ENCODE measurements around the gene ABCE1. TPM values are rescaled to one million over a fixed set of nuclear protein-coding genes. Genes with fewer than 3 reads are reported as not detected.
"Not testable (repeated sequence)": the region's sequence is repeated elsewhere in the genome, so short reads cannot be mapped to it uniquely, and the experiment has no call there.

Gene ABCE1
- total RNA-seq, 2 experiments from 2014 or later, result 148 to 172 TPM

DNA sequence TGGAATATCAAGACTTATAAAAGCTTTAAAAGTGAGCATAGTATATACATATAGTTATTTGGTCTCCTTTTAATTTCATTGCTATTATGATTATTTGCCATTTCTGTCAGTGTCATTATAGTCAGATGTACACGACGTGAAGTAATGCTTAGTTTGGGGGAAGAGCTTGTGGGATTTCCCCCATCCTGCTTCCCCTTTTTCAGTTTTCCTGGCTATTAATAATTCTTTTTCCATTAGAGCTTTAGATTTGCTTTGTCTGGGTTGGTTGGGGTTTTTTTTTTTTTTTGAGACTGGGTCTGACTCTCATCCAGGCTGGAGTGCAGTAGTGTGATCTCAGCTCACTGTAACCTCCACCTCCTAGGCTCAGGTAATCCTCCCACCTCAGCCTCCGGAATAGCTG, 5.4 kb downstream of the ABCE1 start:
- no peaks in the 10 kb centered on the region for H3K27me3 Mint-ChIP-seq
- H3K36me3 Mint-ChIP-seq (ENCODE audit: low read depth), result peaks cover 39% of the 10 kb centered on the region
- peaks cover 20% of the 10 kb centered on the region for H3K4me1 Mint-ChIP-seq
- POLR2A ChIA-PET, result interaction anchor here (1.0 kb wide), 1 partner anchor 12 kb away, joined by 3 read pairs; no protein-coding TSS in a partner anchor
- H3K27ac Mint-ChIP-seq, result no peak overlapping the region
- no peak for ATAC-seq
- H3K9me3 Mint-ChIP-seq (ENCODE audit: low read depth), result no peaks in the 10 kb centered on the region
- intact Hi-C loops (cut with DNase I, micrococcal nuclease), result loop anchor here in 1 of 2 experiments (1.0 kb wide), 1 partner anchor 21 kb away; no protein-coding TSS in a partner anchor
- DNase-seq, result no peak
- CTCF ChIA-PET, result interaction anchor here (0.5 to 1.0 kb wide), 3 partner anchors 13 to 416 kb away, joined by 3 read pairs; no protein-coding TSS in a partner anchor
- no peak overlapping the region for H3K4me3 Mint-ChIP-seq

DNA sequence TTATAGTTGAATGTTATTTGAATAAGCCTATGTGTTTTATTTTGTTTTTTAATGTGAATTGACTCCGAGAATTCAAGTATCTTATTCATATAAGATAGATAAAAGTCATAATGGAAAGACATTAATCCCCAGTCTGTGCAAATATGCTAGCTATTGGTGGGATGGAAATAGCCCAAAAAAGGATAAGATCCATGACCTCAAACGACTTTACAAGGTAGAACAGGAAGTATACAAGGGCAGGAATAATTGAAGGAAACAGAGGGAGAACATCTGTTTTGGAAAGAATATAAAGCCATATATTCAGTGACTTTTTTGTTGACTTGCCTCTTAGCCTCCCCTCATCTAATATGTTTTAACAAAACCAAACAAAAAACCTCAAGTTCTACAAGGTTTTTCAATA, 9.0 kb downstream of the ABCE1 start:
- ATAC-seq, result no peak
- H3K9me3 Mint-ChIP-seq (ENCODE audit: low read depth), result no peaks in the 10 kb centered on the region
- no peak overlapping the region for H3K4me3 Mint-ChIP-seq
- CTCF ChIA-PET, result no interaction called here
- no peaks in the 10 kb centered on the region for H3K27me3 Mint-ChIP-seq
- DNase-seq, result no peak
- intact Hi-C loops (cut with DNase I, micrococcal nuclease), result no loop called here
- H3K4me1 Mint-ChIP-seq, result peaks cover 14% of the 10 kb centered on the region
- no peak overlapping the region for H3K27ac Mint-ChIP-seq
- peaks cover 49% of the 10 kb centered on the region for H3K36me3 Mint-ChIP-seq (ENCODE audit: low read depth)
- POLR2A ChIA-PET, result no interaction called here

DNA sequence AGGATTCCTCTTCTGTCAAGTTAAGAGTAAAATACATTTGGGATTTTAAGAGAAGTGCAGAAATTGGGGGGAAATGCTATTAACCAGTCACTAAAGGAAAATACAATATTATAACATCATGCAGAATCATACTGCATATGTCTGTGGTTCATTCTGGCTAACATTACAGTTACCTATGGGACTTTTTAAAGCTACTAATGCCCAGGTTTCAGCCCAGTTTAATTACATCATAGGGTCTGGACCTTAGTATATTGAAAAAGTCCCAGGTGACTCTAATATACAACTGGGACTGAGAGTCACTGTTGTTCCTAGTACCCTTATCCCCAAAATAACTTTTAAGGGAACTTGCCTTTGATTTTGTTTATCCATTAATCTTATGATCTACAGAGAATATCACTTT, 10.0 kb downstream of the ABCE1 start:
- CTCF ChIA-PET, result interaction anchor here (0.7 to 2.1 kb wide), 3 partner anchors 13 to 34 kb away, joined by 4 to 7 read pairs (median 5); no protein-coding TSS in a partner anchor
- H3K4me1 Mint-ChIP-seq, result peaks cover 19% of the 10 kb centered on the region
- POLR2A ChIA-PET, result interaction anchor here (0.5 kb wide), 1 partner anchor 15 kb away, joined by 3 read pairs; no protein-coding TSS in a partner anchor
- H3K4me3 Mint-ChIP-seq, result no peak overlapping the region
- H3K36me3 Mint-ChIP-seq (ENCODE audit: low read depth), result peaks cover 59% of the 10 kb centered on the region
- DNase-seq (no peak), ATAC-seq (no peak)
- intact Hi-C loops (cut with DNase I, micrococcal nuclease), result no loop called here
- no peak overlapping the region for H3K27ac Mint-ChIP-seq
- no peaks in the 10 kb centered on the region for H3K9me3 Mint-ChIP-seq (ENCODE audit: low read depth)
- no peaks in the 10 kb centered on the region for H3K27me3 Mint-ChIP-seq

DNA sequence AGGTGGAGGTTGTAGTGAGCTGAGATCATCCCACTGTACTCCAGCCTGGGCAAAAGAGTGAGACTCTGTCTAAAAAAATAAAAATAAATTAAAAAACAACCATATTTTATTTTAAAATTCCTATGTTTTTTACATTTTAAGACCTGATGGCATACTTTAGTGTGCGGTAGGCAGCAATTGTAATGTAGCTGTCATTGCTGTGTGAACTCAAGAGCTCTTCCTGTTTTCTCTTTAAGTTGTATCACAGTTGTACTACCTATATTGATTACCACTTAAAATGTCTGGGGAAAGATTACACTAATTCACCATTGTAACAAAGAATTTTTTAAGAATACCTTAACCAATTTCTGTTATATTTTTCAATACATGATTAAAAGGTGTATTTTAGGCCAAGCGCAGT, 27.3 kb downstream of the ABCE1 start:
- no peak for DNase-seq
- Mint-ChIP-seq H3K27me3 (no peaks in the 10 kb centered on the region), H3K36me3 (ENCODE audit: low read depth) (peaks cover 64% of the 10 kb centered on the region), H3K4me3 (no peak overlapping the region), H3K4me1 (peaks cover 21% of the 10 kb centered on the region), H3K9me3 (ENCODE audit: low read depth) (no peaks in the 10 kb centered on the region), H3K27ac (peak overlapping the region; percentile 85)
- no peak for ATAC-seq
- intact Hi-C loops (cut with DNase I, micrococcal nuclease), result no loop called here
- POLR2A ChIA-PET, result interaction anchor here (1.0 kb wide), 1 partner anchor 27 kb away, joined by 4 read pairs; no protein-coding TSS in a partner anchor
- CTCF ChIA-PET, result interaction anchor here (0.8 to 0.9 kb wide), 2 partner anchors 11 to 21 kb away, joined by 3 read pairs; no protein-coding TSS in a partner anchor

- intact Hi-C loops (cut with DNase I, micrococcal nuclease), result loop anchor here (2.0 kb wide), 2 partner anchors 31 to 49 kb away; partner anchors contain the start of genes ABCE1 (in 1 of the 2) and ANAPC10 (in 1 of the 2)
- Mint-ChIP-seq H3K9me3 (ENCODE audit: low read depth) (no peaks in the 10 kb centered on the region), H3K4me3 (no peak overlapping the region), H3K4me1 (peaks cover 46% of the 10 kb centered on the region), H3K27ac (peak overlapping the region; percentile 77), H3K27me3 (no peaks in the 10 kb centered on the region), H3K36me3 (ENCODE audit: low read depth) (peaks cover 57% of the 10 kb centered on the region)
- ATAC-seq (no peak), DNase-seq (no peak)
- POLR2A ChIA-PET, result interaction anchor here (1.5 kb wide), 1 partner anchor 29 kb away, joined by 3 read pairs; no protein-coding TSS in a partner anchor
- CTCF ChIA-PET, result no interaction called here
These were observed 32.0 kb downstream of the ABCE1 start for GRCh38 chr4:145130130-145130529.

DNA sequence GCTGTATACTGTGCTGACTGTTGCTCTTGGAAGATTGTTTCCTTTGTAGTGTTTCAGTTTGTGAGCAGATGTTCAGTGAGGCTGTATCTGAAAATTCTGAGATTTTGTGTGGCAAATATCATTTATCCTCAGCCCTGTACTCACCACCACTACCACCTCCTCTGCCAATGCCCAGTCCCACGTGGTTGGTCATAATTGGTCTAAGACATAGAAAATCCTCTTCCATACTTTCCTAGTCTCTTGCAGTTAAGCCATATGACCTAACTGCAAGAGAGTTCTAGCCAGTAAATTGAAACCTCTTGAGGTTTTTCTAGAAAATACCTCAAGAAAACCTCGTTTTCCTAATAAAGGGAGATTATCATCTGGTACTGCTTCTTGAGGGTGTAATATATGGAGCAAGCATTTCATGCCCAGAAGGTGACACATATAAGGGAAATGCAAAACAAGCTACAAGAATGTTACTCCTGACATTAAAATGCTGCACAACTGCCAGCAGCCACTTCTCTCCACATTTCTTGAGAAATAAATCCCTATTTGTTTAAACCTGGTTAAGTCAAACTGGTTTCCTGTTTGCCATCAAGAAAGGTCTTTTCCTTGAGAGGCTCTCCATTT, 32.8 kb downstream of the ABCE1 start:
- POLR2A ChIA-PET, result interaction anchor here (1.5 kb wide), 1 partner anchor 29 kb away, joined by 3 read pairs; no protein-coding TSS in a partner anchor
- H3K4me1 Mint-ChIP-seq, result peaks cover 45% of the 10 kb centered on the region
- DNase-seq (no peak), ATAC-seq (peak; percentile 38)
- H3K27ac Mint-ChIP-seq, result peak overlapping the region; percentile 77
- CTCF ChIA-PET, result no interaction called here
- H3K36me3 Mint-ChIP-seq (ENCODE audit: low read depth), result peaks cover 58% of the 10 kb centered on the region
- H3K27me3 Mint-ChIP-seq, result no peaks in the 10 kb centered on the region
- H3K9me3 Mint-ChIP-seq (ENCODE audit: low read depth), result no peaks in the 10 kb centered on the region
- no peak overlapping the region for H3K4me3 Mint-ChIP-seq
- intact Hi-C loops (cut with DNase I, micrococcal nuclease), result loop anchor here (2.0 kb wide), 2 partner anchors 32 to 48 kb away; partner anchors contain the start of genes ABCE1 (in 1 of the 2) and ANAPC10 (in 1 of the 2)

DNA sequence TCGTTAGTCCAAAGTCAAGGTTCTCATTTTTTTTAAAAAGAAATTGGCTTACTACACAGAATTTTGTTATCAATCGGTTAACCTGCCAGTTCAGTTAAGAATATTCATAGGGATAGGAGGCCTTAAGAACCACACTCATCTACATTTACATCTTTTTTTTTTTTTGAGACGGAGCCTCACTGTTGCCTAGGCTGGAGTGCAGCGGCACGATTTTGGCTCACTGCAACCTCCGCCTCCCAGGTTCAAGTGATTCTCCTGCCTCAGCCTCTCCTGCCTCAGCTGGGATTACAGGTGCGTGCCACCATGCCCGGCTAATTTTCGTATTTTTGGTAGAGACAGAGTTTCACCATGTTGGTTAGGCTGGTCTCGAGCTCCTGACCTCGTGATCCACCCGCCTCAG, 33.7 kb downstream of the ABCE1 start:
- Mint-ChIP-seq H3K4me1 (peaks cover 42% of the 10 kb centered on the region), H3K36me3 (ENCODE audit: low read depth) (peaks cover 52% of the 10 kb centered on the region), H3K9me3 (ENCODE audit: low read depth) (no peaks in the 10 kb centered on the region), H3K4me3 (no peak overlapping the region), H3K27ac (peak overlapping the region; percentile 77), H3K27me3 (no peaks in the 10 kb centered on the region)
- intact Hi-C loops (cut with DNase I, micrococcal nuclease), result loop anchor here (2.0 kb wide), 2 partner anchors 33 to 47 kb away; partner anchors contain the start of genes ABCE1 (in 1 of the 2) and ANAPC10 (in 1 of the 2)
- DNase-seq (no peak), ATAC-seq (no peak)
- CTCF ChIA-PET, result interaction anchor here (1.3 kb wide), 1 partner anchor 16 kb away, joined by 5 read pairs; no protein-coding TSS in a partner anchor
- POLR2A ChIA-PET, result no interaction called here

DNA sequence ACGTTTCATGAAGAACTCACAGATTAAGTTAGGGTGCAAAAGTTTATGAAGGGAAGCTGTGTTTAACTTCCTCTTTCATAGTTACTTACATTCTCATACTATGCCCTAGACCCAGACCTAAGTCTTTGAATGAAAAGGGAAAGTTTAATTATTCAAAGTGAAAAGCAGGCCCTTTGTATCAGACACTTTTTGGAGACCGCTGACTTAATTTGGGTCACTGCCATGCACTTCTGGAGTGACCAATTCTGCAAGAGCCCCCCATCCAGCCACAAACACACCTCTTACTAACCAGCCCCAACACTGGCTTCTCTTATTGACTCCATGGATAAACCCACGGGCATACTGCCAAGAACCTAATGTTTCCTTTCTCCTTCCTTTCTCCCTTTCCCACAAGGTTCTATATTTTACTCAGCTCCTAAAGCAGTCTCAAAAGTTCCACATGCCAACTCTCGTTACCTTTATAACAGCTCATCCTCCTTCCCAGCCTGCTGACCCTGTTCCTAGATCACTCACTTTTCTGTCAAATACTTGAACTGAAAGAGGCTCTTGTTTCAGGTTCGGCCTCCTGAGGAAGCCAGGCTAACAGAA, 34.5 kb downstream of the ABCE1 start:
- H3K9me3 Mint-ChIP-seq (ENCODE audit: low read depth), result no peaks in the 10 kb centered on the region
- POLR2A ChIA-PET, result no interaction called here
- intact Hi-C loops (cut with DNase I, micrococcal nuclease), result no loop called here
- no peak overlapping the region for H3K4me3 Mint-ChIP-seq
- no peaks in the 10 kb centered on the region for H3K27me3 Mint-ChIP-seq
- H3K4me1 Mint-ChIP-seq, result peaks cover 45% of the 10 kb centered on the region
- CTCF ChIA-PET, result interaction anchor here (0.9 to 1.3 kb wide), 3 partner anchors 10 to 29 kb away, joined by 3 to 5 read pairs (median 3); no protein-coding TSS in a partner anchor
- H3K27ac Mint-ChIP-seq, result peak overlapping the region; percentile 68
- H3K36me3 Mint-ChIP-seq (ENCODE audit: low read depth), result peaks cover 54% of the 10 kb centered on the region
- DNase-seq, result peak; percentile 48
- ATAC-seq, result peak; percentile 63

GRCh38 chr4:145136219-145136618, 38.1 kb downstream of the ABCE1 start:
- DNase-seq; H3K9me3 Mint-ChIP-seq (ENCODE audit: low read depth); POLR2A ChIA-PET; ATAC-seq; intact Hi-C loops (cut with DNase I, micrococcal nuclease); H3K27me3 Mint-ChIP-seq; H3K4me3 Mint-ChIP-seq: not testable (repeated sequence)
- Mint-ChIP-seq H3K4me1 (peaks cover 37% of the 10 kb centered on the region), H3K36me3 (ENCODE audit: low read depth) (peaks cover 55% of the 10 kb centered on the region), H3K27ac (peak overlapping the region; percentile 47)
- CTCF ChIA-PET, result interaction anchor here (0.8 to 1.3 kb wide), 2 partner anchors 10 to 34 kb away, joined by 3 to 5 read pairs; no protein-coding TSS in a partner anchor

DNA sequence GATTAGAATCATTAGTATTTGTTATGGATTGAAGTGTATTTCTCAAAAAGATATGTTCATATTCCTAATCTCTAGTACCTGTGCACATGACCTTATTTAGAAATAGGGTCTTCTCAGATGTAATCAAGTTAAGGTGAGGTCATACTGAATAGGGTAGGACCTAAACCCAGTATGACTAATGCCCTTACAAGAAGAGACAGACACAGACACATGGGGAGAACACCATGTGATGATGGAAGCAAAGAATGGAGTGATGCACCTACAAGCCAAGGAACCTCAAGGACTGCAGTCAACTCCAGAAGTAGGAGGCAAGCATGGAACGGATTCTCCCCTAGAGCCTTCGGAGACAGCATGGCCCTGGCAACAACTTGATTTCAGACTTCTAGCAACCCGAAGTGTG, 50.9 kb downstream of the ABCE1 start:
- H3K27ac Mint-ChIP-seq, result no peak overlapping the region

DNA sequence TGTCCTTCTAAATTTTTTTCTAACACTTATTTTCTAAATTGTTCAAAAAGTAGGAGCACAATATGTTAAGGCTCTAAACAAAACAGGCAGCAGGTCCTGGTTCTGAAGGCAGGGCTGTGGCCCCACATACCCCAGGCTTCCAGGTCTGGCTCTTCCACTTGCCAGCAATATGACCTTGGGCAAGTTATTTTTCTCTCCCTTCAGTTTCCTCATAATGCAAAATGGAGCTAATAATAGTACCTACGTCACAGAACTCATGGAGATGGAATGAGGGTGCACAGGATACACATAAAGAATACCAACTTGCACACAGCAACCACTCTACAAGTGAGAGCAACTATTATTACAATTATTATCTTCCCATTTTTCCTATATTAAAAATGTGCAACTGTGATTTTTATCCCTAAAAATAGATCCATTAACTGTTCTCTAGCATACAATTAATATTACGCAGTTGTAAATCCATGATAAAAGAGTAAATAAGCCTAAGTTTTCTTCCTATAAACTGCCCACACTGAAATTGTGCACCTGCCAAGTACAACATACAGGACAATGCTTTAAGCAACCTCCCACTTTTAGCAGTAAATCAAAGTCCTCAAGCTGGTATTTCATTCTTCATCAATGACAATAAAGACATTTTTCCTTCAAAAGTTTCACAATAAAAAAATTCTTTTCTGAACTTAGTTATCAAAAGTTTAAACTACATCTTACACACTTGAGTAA, 55.2 kb downstream of the ABCE1 start:
- H3K27me3 Mint-ChIP-seq, result no peaks in the 10 kb centered on the region
- no peak for DNase-seq
- ChIA-PET CTCF (interaction anchor here (0.8 to 2.0 kb wide), 3 partner anchors 8 to 31 kb away, joined by 3 to 7 read pairs (median 6); no protein-coding TSS in a partner anchor), POLR2A (no interaction called here)
- H3K27ac Mint-ChIP-seq, result no peak overlapping the region
- intact Hi-C loops (cut with DNase I, micrococcal nuclease), result no loop called here
- H3K36me3 Mint-ChIP-seq (ENCODE audit: low read depth), result peaks cover 65% of the 10 kb centered on the region
- H3K9me3 Mint-ChIP-seq (ENCODE audit: low read depth), result no peaks in the 10 kb centered on the region
- no peak overlapping the region for H3K4me3 Mint-ChIP-seq
- peaks cover 6% of the 10 kb centered on the region for H3K4me1 Mint-ChIP-seq
- ATAC-seq, result no peak

More for the DNA sequence above, 50.9 kb downstream of the ABCE1 start:
- CTCF ChIA-PET, result interaction anchor here (0.6 kb wide), 2 partner anchors 22 to 469 kb away, joined by 3 read pairs; no protein-coding TSS in a partner anchor
- DNase-seq, result no peak
- no peaks in the 10 kb centered on the region for H3K9me3 Mint-ChIP-seq (ENCODE audit: low read depth)
- intact Hi-C loops (cut with DNase I, micrococcal nuclease), result no loop called here
- no peak overlapping the region for H3K4me3 Mint-ChIP-seq
- ATAC-seq, result peak; percentile 57
- H3K27me3 Mint-ChIP-seq, result no peaks in the 10 kb centered on the region
- H3K36me3 Mint-ChIP-seq (ENCODE audit: low read depth), result peaks cover 60% of the 10 kb centered on the region
- POLR2A ChIA-PET, result no interaction called here
- H3K4me1 Mint-ChIP-seq, result peaks cover 4% of the 10 kb centered on the region

Measured in activated CD4-positive, alpha-beta T cell treated with anti-CD3 and anti-CD28 coated beads for 36 hours (primary cell).